NOMO-1 treated with dmso at 0.1 percent for 144 hours (cell line): ENCODE measurements around the gene TEKT2.

Source experiments
- DNase-seq: peaks from one replicate; lab custom pipeline; 2025; ENCODE audit not compliant: unreplicated experiment; lab: John Stamatoyannopoulos, UW

The TEKT2 gene

DNA sequence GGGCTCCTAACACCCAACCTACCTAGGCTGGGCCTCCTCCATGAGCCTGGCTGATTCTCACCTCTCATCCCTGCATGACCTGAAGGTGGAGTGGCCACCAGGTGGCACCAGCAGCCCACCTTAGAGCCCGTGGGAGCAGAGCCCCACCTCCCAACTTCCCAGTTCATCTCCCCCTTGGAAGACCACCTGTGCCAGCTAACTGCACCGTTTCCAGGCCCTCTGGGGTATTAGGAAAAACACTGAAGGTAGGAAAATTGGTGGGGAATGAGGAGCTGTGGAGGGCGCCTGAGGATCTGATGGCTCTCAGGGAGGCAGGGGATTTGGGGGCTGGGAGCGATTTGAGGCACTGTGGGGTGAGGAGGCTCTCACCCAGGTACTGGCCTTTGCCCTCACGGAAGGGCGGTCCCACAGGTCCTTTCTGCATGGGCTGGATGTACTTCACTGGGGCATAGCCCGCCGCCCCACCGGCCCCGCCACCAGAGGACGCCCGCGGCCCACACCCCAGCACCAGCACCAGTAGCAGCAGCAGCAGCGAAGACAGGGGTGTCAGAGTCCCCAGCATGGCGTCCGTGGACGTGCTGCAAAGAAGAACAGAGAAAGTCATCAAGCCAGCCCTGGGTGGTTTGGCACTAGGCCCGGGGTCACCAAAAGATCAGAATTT is 15.9 kb downstream of the TEKT2 start:
- no peak for DNase-seq

DNA sequence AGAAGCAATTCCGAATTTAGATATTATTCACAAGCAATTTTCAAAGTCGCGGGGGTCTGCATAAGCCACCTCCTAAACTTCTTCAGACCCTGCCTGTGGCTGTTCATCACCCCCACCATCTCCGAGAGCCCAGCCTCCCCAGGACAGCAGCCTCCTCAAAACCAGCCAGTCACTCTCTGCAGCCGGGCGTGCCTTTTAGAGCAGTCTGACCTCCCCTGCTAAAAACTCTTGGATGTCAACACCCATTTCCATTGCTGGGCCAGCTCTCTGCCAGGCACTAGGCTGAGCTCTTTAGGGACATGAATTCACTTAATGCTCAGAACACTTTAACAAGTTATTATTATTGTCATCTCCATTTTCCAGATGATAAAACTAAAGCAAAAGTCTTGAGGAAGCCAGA is 16.5 kb downstream of the TEKT2 start:
- no peak for DNase-seq

DNA sequence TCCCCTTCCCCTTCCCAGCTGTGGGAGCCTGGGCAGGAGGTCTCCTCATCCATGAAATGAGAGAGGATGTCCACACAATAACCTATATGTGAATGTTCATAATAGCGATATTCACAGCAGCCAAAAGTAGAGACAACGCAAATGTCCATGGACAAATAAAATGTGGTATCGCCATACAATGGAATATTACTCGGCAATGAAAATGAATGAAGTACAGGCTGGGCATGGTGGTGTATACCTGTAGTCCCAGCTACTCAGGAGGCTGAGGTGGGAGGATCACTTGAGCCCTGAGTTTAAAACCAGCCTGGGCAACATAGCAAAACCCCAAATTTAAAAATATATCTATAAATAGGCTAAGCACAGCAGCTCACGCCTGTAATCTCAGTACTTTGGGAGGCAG is 17.7 kb downstream of the TEKT2 start:
- DNase-seq = no peak

DNA sequence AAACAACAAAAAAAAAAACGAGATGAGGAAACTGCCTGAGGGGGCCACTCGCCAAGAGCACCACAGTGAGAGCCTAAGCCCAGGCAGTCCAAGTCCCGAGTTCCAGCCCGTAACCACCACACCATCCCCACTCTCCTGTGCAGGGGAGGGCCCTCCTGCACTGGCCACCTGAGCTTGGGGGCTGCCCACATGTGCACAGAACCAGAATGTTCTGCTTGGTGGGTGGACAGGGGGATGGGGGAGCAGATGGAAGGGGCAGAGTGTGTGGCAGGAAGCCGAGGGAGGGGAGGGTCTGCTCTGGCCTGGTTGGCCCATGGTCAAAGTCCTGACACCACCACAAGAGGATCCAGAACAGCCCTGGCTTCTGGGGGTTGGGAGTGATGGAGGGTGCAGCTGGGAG is 22.4 kb downstream of the TEKT2 start:
- no peak for DNase-seq

DNA sequence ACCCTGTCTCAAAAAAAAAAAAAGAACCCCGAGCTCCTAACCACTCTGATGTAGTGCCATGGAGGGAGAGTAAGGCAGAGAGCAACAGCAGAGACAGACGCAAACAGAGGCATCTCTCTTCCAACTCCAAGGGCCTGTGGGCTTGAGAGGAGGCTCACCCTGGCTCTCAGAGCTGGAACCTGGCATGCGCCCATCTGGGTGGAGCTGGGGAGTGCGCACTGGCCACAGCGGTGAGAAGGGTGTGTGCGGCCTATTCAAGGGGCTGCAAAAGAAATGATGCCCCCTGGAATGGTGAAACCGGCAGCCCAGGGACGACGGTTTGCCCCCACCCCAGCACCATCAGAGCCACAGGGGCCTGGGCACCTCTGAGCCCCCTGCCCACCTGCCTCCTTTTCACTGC is 23.5 kb downstream of the TEKT2 start:
- DNase-seq = no peak

DNA sequence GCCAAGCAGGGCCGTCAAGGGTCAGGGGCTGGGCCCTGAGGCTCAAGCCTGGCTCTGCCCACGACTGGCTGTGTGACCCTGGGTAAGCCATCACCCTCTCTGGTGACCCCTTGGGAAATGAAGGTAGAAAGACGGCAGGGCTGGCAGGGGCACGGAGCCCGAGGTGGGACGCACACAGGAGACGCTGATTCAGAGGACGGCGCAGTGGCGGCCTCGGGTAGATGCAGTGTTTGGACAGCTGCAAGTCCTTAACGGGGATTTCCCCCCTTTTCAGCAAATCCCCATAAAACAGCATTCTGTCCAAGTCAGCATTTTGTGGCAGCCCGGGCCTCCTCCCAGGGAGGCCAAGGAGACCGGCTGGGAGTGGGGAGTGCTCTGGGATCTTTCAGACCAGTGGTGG is 24.4 kb downstream of the TEKT2 start:
- no peak for DNase-seq

DNA sequence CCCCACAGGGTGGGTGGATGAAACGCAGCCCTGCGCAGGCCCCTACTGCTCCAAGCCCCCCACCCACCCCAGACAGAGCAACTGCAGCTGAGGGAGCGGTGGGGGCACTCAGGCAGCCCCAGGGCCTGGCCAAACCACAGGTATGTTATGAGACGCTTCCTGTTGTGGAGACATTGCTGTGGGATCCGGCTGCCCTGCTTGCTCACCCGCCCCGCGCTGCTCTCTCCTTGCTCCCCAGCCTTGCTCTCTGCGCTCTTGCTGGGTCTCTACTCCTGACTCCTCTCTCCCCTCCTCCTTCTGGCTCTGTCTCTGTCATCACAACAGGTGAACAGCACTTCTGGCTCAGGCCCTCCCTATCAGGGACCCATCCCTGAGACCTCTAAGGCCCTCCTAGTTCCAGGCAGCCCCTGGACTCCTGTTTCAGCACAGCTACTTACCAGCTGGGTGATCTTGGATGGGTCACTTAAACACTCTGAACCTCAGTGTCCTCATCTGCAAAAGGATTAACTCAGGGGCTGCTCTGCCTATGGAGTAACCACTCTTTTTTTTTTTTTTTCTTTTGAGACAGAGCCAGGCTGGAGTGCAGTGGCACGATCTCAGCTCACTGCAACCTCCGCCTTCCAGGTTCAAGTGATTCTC is 25.3 kb downstream of the TEKT2 start:
- DNase-seq = no peak

DNA sequence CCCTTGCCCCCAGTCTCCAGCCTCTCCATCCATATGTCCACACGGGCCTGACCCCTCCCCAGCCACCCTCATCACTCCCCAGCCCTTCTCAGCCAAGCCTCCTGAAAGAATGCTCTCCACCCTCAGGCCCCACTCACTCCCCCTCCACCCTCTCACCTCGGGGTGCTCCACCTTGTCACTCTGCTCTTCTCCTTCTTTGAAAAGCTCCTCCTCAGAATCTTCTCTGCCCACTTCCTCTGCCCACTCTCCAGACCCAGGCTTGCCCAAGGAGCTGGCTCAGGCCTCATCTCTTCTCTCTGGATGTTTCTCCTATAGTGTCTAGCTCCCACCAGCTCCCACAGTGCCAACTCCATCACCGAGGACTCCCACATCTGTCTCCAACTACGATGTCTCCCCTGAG is 27.3 kb downstream of the TEKT2 start:
- no peak for DNase-seq

DNA sequence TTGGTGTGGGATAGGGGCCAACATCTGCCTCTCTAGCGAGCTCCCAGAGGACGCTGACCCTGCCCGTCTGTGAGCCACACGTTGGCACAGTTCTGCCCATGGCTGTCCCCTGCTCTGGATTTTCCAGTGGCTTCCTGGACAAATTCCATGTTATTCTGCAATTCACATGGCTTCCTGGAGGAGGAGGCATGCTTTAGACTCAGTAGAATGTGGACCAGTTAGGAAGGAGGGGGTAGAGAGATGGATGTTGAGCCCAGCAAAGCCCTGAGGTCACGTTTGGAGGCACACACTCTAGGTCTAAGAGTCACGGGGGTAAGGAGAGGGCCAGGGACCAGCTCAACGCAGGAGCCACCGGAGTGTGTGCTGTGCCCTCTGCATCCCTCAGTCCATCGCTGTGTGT is 28.9 kb downstream of the TEKT2 start:
- no peak for DNase-seq

DNA sequence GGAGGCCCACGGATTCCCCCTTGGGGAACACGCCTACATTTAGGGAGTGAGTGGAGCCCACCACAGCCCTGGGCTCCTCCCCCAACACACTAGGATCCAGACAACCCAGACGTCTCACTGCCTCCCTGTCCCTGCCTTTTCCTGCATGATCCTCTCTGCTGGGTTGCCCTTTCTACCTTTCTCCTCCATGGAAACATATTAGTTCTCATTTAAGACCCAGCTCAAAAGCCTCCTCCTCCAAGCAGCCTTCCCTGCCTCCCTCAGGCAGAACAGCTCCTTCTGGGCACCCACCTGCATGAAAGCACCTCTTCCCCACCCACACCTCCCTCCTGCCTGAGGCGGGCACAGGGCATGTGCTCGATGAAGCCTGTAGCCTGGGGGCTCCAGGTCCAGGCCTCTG is 30.5 kb downstream of the TEKT2 start:
- no peak for DNase-seq

DNA sequence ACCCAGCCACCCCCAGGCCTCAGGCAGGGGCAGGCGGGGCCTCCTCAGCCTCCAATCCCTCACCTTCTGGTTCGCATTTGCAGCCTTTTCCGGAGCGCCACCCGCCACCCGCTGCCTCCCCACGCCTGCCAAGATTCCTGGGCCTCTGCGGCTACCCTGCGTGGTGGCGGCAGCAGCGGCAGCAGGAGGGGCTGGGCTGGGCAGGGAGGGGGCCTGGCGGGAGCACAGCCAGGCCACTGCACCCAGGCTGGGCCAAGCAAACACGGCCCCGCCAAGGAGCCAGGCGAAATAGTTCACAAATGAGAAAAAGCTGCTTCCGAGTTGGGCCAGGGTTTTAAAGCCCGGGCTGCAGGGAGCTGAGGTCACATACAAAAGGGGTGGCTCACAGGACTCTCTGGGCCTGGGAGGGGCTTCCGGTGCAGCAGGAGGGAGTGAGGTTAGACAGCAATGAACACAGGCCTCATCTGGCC is 31.3 kb downstream of the TEKT2 start:
- DNase-seq = no peak

DNA sequence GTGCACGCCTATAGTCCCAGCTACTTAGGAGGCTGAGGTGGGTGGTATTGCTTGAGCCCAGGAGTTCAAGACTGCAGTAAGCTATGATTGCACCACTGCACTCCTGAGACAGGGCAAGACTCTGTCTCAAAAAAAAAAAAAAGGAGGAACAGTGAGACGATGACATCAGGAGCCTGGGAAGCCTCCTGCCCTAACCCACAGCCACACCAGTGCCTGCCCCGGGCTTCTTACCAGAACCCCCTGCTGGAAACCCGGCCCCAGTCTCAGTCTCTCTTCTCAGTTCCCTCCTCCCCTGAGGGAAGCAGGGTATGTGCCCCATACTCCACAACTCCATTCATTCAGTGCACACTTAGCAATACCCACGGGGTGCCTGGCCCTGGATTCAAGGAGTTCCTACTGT is 32.0 kb downstream of the TEKT2 start:
- DNase-seq = no peak

DNA sequence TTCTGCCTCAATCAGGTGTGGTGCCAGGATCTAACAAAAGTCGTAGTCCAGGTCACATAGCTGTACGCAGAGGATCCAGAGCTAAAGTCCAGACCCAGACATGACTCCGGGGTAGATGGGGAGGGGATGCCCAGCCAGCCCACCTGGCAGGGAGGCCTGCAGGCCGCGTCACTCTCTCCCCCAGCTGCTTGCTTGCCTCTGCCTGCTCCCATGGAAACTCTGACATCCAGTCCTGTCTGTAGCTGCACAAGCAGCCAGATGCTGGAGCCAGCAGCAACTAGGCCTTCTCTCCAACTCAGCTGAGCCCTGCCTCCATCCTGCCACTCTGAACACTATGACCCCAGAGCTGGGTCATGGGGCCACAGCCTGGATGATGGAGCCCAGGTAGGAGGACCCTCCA is 33.0 kb downstream of the TEKT2 start:
- no peak for DNase-seq

DNA sequence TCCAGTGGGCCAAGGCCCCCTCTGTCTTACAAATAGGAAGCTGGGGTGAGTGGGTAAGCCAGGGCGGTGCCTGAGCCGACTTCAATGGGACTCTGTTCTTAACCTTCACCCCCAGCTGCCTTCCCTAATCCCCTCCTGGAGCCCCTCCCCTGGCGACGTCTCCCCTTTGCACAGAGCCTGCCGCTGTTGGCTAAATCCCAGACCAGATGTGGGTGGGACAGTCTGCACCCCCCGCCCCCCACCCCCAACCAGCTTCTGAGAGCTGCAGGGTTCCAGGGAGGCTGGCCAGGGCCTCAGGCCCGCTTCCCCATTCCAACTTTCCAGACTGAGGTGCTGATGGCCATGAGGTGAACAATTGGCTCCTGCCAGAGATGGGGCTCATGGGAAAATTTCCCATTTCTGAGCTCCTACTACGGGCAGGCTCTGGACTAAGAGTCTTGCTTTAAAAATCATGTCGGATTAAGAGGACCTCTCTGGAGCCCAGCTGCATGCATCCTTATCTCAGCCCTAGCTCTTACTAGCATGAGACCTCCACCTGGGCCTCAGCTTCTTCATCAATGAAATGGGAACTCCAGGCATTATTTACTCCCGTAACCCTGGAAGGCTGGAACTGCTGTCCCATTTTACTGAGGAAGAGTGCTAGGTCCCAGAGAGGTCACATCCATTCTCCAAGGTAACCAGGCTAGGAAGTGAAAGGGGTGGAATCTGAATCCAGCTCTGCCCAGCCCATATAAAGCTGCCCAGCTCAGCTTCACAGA is 34.7 kb downstream of the TEKT2 start:
- DNase-seq = no peak

DNA sequence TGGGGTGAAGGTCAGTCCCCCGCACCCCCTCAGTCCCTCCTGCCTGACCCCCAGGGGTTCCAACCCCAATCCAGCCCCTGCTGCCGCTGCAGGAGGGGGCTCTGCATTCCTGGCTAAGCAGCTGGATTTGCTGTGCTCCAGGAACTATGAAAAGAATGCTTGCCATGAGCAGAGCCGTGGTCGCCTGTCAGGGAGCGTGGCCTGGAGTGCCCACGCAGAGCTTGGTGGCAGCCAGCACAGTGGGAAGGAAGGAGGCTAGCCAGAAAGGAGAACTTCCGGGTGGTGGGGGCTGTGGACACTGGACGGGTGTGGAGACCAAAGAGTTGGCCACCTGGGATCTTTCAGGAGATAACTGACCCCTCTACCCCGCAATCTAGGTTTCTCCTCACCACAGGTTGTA is 35.6 kb downstream of the TEKT2 start:
- no peak for DNase-seq

DNA sequence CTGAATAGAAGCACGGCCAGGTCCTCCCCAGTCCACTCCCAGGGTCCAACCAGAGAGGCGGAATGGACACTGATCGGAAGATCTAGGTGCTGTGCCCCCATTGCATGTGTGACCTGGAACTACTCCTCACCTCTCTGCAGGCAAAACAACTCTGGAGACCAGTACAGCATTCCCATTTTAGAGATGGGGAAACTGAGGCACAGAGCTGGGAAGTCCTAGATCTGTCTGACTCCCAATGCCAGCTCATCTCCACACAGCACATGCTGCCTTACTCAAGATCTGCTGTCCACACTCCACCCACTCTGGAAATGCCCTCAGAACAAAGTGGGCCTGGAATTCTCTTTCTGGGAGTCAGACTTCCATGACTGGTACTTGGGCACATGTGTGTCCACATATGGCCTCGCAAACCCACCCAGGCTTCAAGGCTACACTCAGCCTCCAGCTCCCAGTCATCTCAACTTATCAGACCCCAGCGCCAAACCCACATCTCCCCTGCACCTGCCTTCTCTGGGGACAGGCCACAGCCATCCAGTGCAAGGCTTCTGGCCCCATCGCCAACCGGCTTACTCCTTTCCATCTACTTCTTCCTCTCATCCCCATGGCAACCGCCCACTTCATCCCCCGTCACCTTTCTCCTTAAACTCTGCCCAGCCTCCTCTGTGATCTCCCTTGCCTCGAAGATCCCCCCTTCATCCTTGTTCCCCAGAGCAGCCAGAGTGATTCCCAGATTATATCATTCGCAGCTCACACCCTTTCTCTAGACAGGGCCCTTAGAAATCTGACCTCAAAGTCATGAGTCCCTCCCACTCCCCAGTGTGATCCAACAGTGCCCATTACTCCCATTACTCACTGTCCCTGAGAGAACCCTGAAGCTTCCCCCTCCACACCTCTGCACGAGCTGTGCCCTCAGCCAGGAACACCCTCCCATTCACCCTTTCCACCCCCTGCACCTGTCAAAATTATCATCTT is 38.5 kb downstream of the TEKT2 start:
- DNase-seq = no peak

DNA sequence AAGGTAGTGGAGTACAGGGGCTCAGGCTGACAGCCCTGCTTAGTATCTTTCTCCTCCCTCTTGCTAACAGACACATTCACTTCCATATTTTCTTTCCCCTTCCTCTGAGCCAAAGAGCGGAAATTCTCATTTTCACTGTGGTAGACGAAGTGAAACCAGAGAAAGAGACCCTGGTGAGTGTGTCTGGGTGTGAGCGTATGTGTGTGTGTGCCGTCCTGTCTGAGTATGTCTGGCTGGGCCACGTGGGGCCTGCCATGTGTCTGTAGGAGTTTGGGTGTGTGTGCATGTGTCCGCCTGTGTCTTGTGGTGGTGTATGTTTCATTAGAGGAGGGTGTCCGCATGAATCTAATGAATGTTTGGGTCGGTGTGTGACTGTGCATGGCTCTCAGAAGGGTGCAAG is 39.5 kb downstream of the TEKT2 start:
- peak; percentile 87 for DNase-seq

DNA sequence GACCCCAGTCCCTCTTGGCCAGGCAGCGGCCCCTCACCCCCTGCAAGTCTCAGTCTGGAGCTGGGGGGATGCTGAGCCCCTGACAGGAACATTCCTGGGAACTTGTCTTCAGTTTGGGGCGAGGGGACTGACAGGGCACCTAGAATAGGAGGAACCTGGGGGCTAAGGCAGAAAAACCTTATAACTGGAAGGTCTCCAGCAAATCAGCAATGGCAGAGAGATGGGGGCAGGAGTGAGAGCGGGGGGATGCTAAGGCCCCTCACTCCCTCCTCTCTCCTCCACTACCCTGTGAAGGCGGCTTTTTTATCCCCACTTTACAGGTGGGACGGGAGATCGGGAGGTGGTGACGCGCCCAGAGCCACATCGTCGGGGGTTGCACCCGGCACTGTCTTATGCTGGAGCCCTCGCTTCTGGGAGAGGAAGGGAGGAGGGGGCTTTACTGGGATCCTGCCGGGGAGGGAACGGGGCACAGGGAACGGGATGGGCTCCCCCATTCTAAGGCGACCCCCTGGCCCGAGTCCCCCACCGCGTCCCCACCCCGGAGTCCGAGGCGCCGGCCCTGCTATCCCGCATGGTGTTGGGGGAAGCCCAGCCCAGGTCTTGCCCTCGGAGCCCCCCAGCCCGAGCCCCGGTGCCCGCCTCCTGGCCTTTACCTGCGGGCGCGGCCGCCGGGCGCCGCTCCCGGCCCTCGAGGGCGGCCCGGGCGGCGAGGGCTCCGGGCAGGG is 40.7 kb downstream of the TEKT2 start:
- DNase-seq = no peak

DNA sequence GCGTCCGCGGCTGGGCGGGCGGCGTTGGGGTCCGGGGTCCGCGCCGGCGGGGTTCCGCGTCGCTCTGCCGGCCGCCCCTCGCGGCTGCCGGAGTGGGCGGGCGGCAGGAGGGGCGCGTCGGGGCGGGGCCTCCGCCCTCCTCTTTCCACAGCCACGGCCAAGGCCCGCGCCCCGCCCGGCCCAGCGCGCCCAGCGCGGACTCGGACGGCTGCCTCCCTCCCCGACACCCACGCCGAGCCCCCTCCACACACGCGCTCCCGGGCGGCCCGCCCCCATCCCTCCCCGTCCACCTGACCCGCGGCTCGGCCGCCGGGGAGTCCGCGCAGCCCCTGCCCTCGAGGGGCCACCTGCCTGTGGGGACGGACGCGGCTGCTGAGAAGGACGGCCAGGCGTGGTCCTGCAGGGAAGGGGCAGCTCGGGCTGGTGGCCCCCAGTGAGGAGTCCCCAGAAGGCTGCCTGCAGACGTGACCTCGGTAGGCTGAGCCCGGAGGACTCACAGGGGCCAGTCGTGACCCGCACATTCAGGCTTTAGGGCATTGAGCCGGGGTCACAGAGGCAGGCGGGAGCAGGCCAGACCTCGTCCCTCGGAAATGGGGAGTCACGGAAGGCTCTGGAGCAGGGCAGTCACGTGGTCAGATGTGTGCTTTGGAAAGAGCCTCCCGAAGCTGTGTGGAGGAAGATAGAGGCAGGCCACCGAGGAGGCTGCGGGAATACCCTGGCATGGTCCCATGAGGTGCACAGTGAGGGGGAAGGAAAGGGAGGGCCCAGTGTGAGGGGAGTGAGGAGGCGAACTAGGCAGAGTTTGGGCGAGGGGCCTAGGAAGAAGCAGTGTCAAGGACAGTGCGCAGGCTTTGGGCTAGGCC is 41.5 kb downstream of the TEKT2 start, which contains the start of gene COL8A2:
Gene COL8A2 (minus strand): TSS at position 94 of the 863 bp plus-strand sequence. CDS start 24,980 bp downstream, outside the sequence.
- DNase-seq = no peak
